Fibroblast of skin of left quadriceps (primary cell): ENCODE results near the gene FSTL4.
"Not testable (repeated sequence)": the region's sequence is repeated elsewhere in the genome, so short reads cannot be mapped to it uniquely, and the experiment has no call there.

Experiments used
- DNase-seq, 2 experiments: peaks; one replicate each; pipeline ENCODE4 v3.0.0-alpha.2; 2013; ENCODE audit warnings: low read depth in 2 of 2

FSTL4 gene

GRCh38 chr5:133404724-133405123 lies 207.6 kb downstream of the FSTL4 start:
- no peak for DNase-seq

GRCh38 chr5:133403741-133404364 lies 208.5 kb downstream of the FSTL4 start:
- no peak for DNase-seq

- DNase-seq = no peak
Observed at GRCh38 chr5:133402775-133403174, 209.6 kb downstream of the FSTL4 start.

- no peak for DNase-seq
Observed at GRCh38 chr5:133401731-133402347, 210.5 kb downstream of the FSTL4 start.

- DNase-seq = no peak
Observed at GRCh38 chr5:133400831-133401351, 211.4 kb downstream of the FSTL4 start.

- DNase-seq = no peak
Observed at GRCh38 chr5:133400120-133400519, 212.2 kb downstream of the FSTL4 start.

GRCh38 chr5:133399247-133399891 lies 213.0 kb downstream of the FSTL4 start:
- no peak for DNase-seq

- DNase-seq = no peak
Observed at GRCh38 chr5:133398646-133399101, 213.7 kb downstream of the FSTL4 start.

- no peak for DNase-seq
Observed at GRCh38 chr5:133397990-133398645, 214.2 kb downstream of the FSTL4 start.

- DNase-seq = no peak
Observed at GRCh38 chr5:133397348-133397747, 215.0 kb downstream of the FSTL4 start.

GRCh38 chr5:133396814-133397213 lies 215.5 kb downstream of the FSTL4 start:
- DNase-seq = no peak

GRCh38 chr5:133396187-133396741 lies 216.1 kb downstream of the FSTL4 start:
- DNase-seq = no peak

- DNase-seq = not testable (repeated sequence)
Observed at GRCh38 chr5:133395207-133395606, 217.1 kb downstream of the FSTL4 start.

- not testable (repeated sequence) for DNase-seq
Observed at GRCh38 chr5:133394477-133394817, 217.9 kb downstream of the FSTL4 start.

GRCh38 chr5:133393776-133394476 lies 218.4 kb downstream of the FSTL4 start:
- DNase-seq = no peak

GRCh38 chr5:133392448-133392847 lies 219.9 kb downstream of the FSTL4 start:
- DNase-seq = no peak

GRCh38 chr5:133391354-133392136 lies 220.8 kb downstream of the FSTL4 start:
- DNase-seq = no peak

GRCh38 chr5:133390416-133391353 lies 221.7 kb downstream of the FSTL4 start:
- no peak for DNase-seq

- no peak for DNase-seq
Observed at GRCh38 chr5:133389066-133389590, 223.2 kb downstream of the FSTL4 start.
